Right renal pelvis (tissue), 4 donors: Measurements from ENCODE around the gene HNRNPF. TPM values are rescaled to one million over a fixed set of nuclear protein-coding genes. Genes with fewer than 3 reads are reported as not detected.
"Not testable (repeated sequence)": the region's sequence is repeated elsewhere in the genome, so short reads cannot be mapped to it uniquely, and the experiment has no call there.

ENCODE experiments used
- DNase-seq, 4 donors: peaks; one replicate each; pipeline ENCODE4 v3.0.0-alpha.2; 2013; ENCODE audit warnings: low read depth in 4 of 4, low spot score in 3 of 4, missing footprints in 1 of 4
- polyA plus RNA-seq, 4 donors: library from polyadenylated mRNA; unstranded; fragments of 120-200 nt; gene quantifications; one replicate each; pipeline ENCODE4 v1.2.1, GENCODE V29; 2013; ENCODE audit not compliant: insufficient read length in 4 of 4

The HNRNPF gene
- polyA plus RNA-seq, 4 donors = 215 to 239 (median 232) TPM

- DNase-seq = not testable (repeated sequence)
These were observed 13.0 kb upstream of the HNRNPF start for GRCh38 chr10:43421944-43422343.

GRCh38 chr10:43421519-43421918 lies 12.5 kb upstream of the HNRNPF start:
- no peak for DNase-seq

GRCh38 chr10:43421201-43421507 lies 12.2 kb upstream of the HNRNPF start:
- no peak for DNase-seq

GRCh38 chr10:43420369-43421200 lies 11.6 kb upstream of the HNRNPF start:
- peak in 2 of 4 donors; percentile 68 to 69 for DNase-seq

GRCh38 chr10:43419997-43420368 lies 11.0 kb upstream of the HNRNPF start:
- DNase-seq = no peak

- DNase-seq = no peak
These were observed 9.2 kb upstream of the HNRNPF start for GRCh38 chr10:43417950-43418768.

GRCh38 chr10:43415544-43415943 lies 6.6 kb upstream of the HNRNPF start:
- no peak for DNase-seq

GRCh38 chr10:43411536-43411935 lies 2.5 kb upstream of the HNRNPF start:
- DNase-seq = no peak

GRCh38 chr10:43410345-43410744 lies 1.4 kb upstream of the HNRNPF start:
- no peak for DNase-seq

GRCh38 chr10:43409385-43410109 lies 561 bp upstream of the HNRNPF start:
- DNase-seq = no peak

GRCh38 chr10:43408331-43408709 lies 666 bp downstream of the HNRNPF start:
- DNase-seq = no peak

- DNase-seq = peak in 3 of 4 donors; percentile 75 to 85 (median 79)
These were observed 1.2 kb downstream of the HNRNPF start for GRCh38 chr10:43407576-43408330.

GRCh38 chr10:43407148-43407575 lies 1.8 kb downstream of the HNRNPF start:
- DNase-seq = peak in 1 of 4 donors; percentile 42

- no peak for DNase-seq
These were observed 4.3 kb downstream of the HNRNPF start for GRCh38 chr10:43404704-43405084.

- DNase-seq = no peak
These were observed 4.9 kb downstream of the HNRNPF start for GRCh38 chr10:43403911-43404703.

- DNase-seq = no peak
These were observed 6.0 kb downstream of the HNRNPF start for GRCh38 chr10:43402880-43403452.

- no peak for DNase-seq
These were observed 6.8 kb downstream of the HNRNPF start for GRCh38 chr10:43402176-43402575.

GRCh38 chr10:43401627-43402026 lies 7.4 kb downstream of the HNRNPF start:
- no peak for DNase-seq
